ENCODE measurements around the gene BID. TPM values are rescaled to one million over a fixed set of nuclear protein-coding genes. Genes with fewer than 3 reads are reported as not detected.
A peak's percentile ranks its signal among the peaks of the same experiment; 100 is the strongest.

The BID gene
- total and polyA plus RNA-seq, 10 of the 15 experiments (the other 5 are each of a cell fraction or from before 2014, with no cell fraction given): 7.9 to 241 (median 136) TPM

GRCh38 chr22:17777005-17777716 lies 2.9 kb upstream of the BID start (continued):
- TF ChIP-seq PBX3 (IDR thresholded peaks at IDR 0.05; ENCODE audit: insufficient replicate concordance, low read depth, low read length) (peak; percentile 1), NKRF (conservative IDR thresholded peaks at IDR 0.05) (no peak), CBX3 (IDR thresholded peaks at IDR 0.05; ENCODE audit: borderline replicate concordance, low read depth) (no peak), SP1 (IDR thresholded peaks at IDR 0.05; ENCODE audit: low read depth, low read length) (peak; percentile 14), RELA (IDR thresholded peaks at IDR 0.05; ENCODE audit: borderline replicate concordance, partially characterized antibody) (peak; percentile 93), BCLAF1 (IDR thresholded peaks at IDR 0.05) (no peak), KDM1A (IDR thresholded peaks at IDR 0.05; ENCODE audit: borderline replicate concordance) (no peak), RFX5 (IDR thresholded peaks at IDR 0.05; ENCODE audit: low read depth, low read length) (no peak), ELK1 (IDR thresholded peaks at IDR 0.05; ENCODE audit: low read depth, low read length) (peak; percentile 52; the same call in 1 of the 2 replicates), TBL1XR1 (IDR thresholded peaks at IDR 0.05; ENCODE audit: low read depth, low read length) (peak; percentile 38; the same call in 1 of the 2 replicates), CBFB (IDR thresholded peaks at IDR 0.05; ENCODE audit: low read depth) (peak; percentile 45; the same call in 1 of the 2 replicates), MAX (IDR thresholded peaks at IDR 0.05; ENCODE audit: low read depth, low read length) (no peak), REST (IDR thresholded peaks at IDR 0.05; ENCODE audit: low read depth, low read length) (no peak), SIX5 (IDR thresholded peaks at IDR 0.05; ENCODE audit: low read depth, low read length, severe bottlenecking) (no peak), SMAD1 (IDR thresholded peaks at IDR 0.05; ENCODE audit: low read depth, partially characterized antibody) (peak; percentile 48), BACH1 (IDR thresholded peaks at IDR 0.05; ENCODE audit: borderline replicate concordance) (no peak; the same call in 1 of the 2 replicates), NRF1 (conservative IDR thresholded peaks at IDR 0.05; ENCODE audit: low read depth, low read length) (no peak)

All from GM12878 (cell line).